ENCODE data around the gene SF3A1. TPM values are rescaled to one million over a fixed set of nuclear protein-coding genes. Genes with fewer than 3 reads are reported as not detected.

Gene SF3A1
- total and polyA plus RNA-seq, 2 donors (not counting 1 experiment from before 2014, with no cell fraction given) = 92.1 to 283 TPM

GRCh38 chr22:30347255-30347892, 9.3 kb downstream of the SF3A1 start:
- no peak overlapping the region for H3K4me2 ChIP-seq (replicated peaks; ENCODE audit: low read depth, low read length, poor library complexity, severe bottlenecking)
- no peak overlapping the region for H3K4me3 Mint-ChIP-seq
- H2AFZ ChIP-seq (ENCODE audit: insufficient read depth, low read depth, low read length, poor library complexity, severe bottlenecking) = no peak overlapping the region
- ChIA-PET POLR2A (no interaction called here), CTCF (interaction anchor here (0.6 to 12.3 kb wide), 5 partner anchors 9 to 64 kb away, joined by 3 to 169 read pairs (median 4); partner anchors contain the start of genes CASTOR1 and SF3A1)
- WGBS (ENCODE audit: insufficient coverage) = no CpG with 5 or more reads among the region's 5 CpGs
- H3K79me2 ChIP-seq (ENCODE audit: control insufficient read depth, insufficient read depth, low read length) = peaks cover 71% of the 10 kb centered on the region
- TF ChIP-seq CTCF (IDR thresholded peaks at IDR 0.05) = no peak
- TF ChIP-seq EZH2 (IDR thresholded peaks at IDR 0.05; ENCODE audit: borderline replicate concordance, insufficient read depth, low read depth, low read length, poor library complexity, severe bottlenecking) = no peak
- H3K4me1 ChIP-seq (ENCODE audit: control insufficient read depth in 2 of 2, insufficient read depth in 2 of 2, low read length in 2 of 2) = no peaks in the 10 kb centered on the region
- no peak overlapping the region for H3K4me3 ChIP-seq (ENCODE audit: control extremely low read depth in 1 of 5, extremely low read depth in 1 of 5, insufficient read depth in 1 of 5, low read depth in 2 of 5, low read length in 4 of 5)
- ATAC-seq (ENCODE audit: low read depth) = no peak
- peaks cover 97% of the 10 kb centered on the region for H4K20me1 ChIP-seq (ENCODE audit: control insufficient read depth, insufficient read depth, low read length, poor library complexity, severe bottlenecking)
- no peak overlapping the region for H3K27ac ChIP-seq (ENCODE audit: low read length in 2 of 2)
- no peak overlapping the region for H3K9ac ChIP-seq (ENCODE audit: low read length)
- peaks cover 31 to 93% of the 10 kb centered on the region in 2 experiments for H3K36me3 ChIP-seq (replicated peaks in 1 of 2; ENCODE audit: control extremely low read depth in 1 of 2, control insufficient read depth in 1 of 2, extremely low read depth in 1 of 2, insufficient read depth in 2 of 2, low read length in 1 of 2)
- no peak overlapping the region for H3K27ac Mint-ChIP-seq
- H3K9me3 ChIP-seq (ENCODE audit: control extremely low read depth in 1 of 3, control insufficient read depth in 2 of 3, insufficient read depth in 1 of 3, low read length in 2 of 3) = no peaks in the 10 kb centered on the region
- DNase-seq = no peak
- intact Hi-C loops (cut with micrococcal nuclease) = no loop called here
- H3K4me1 Mint-ChIP-seq = peaks cover 21% of the 10 kb centered on the region
- no peaks in the 10 kb centered on the region for H3K27me3 Mint-ChIP-seq
- H3K9me3 Mint-ChIP-seq (ENCODE audit: insufficient read depth) = no peaks in the 10 kb centered on the region
- H3K27me3 ChIP-seq (replicated peaks in 1 of 4; ENCODE audit: control extremely low read depth in 1 of 4, control insufficient read depth in 3 of 4, insufficient read depth in 4 of 4, low read length in 3 of 4) = no peaks in the 10 kb centered on the region

GRCh38 chr22:30344447-30345200, 12.1 kb downstream of the SF3A1 start:
- no peak overlapping the region for H2AFZ ChIP-seq (ENCODE audit: insufficient read depth, low read depth, low read length, poor library complexity, severe bottlenecking)
- no peak overlapping the region for H3K9ac ChIP-seq (ENCODE audit: low read length)
- no peak overlapping the region for H3K4me2 ChIP-seq (replicated peaks; ENCODE audit: low read depth, low read length, poor library complexity, severe bottlenecking)
- H3K4me1 Mint-ChIP-seq = peaks cover 10% of the 10 kb centered on the region
- H3K9me3 ChIP-seq (ENCODE audit: control extremely low read depth in 1 of 3, control insufficient read depth in 2 of 3, insufficient read depth in 1 of 3, low read length in 2 of 3) = no peaks in the 10 kb centered on the region
- H3K27me3 Mint-ChIP-seq = no peaks in the 10 kb centered on the region
- ATAC-seq (ENCODE audit: low read depth) (no peak), DNase-seq (no peak)
- H3K27me3 ChIP-seq (replicated peaks in 1 of 4; ENCODE audit: control extremely low read depth in 1 of 4, control insufficient read depth in 3 of 4, insufficient read depth in 4 of 4, low read length in 3 of 4) = no peaks in the 10 kb centered on the region
- ChIA-PET POLR2A (no interaction called here), CTCF (interaction anchor here (3.8 kb wide), 1 partner anchor 56 kb away, joined by 11 read pairs; the partner anchor contains the start of gene CASTOR1)
- H3K4me3 Mint-ChIP-seq = no peak overlapping the region
- no peak overlapping the region for H3K27ac Mint-ChIP-seq
- intact Hi-C loops (cut with micrococcal nuclease) = no loop called here
- H3K27ac ChIP-seq (ENCODE audit: low read length in 2 of 2) = no peak overlapping the region
- 96% methylated on average over 10 of the region's 13 CpGs for WGBS (ENCODE audit: insufficient coverage)
- peaks cover 23 to 94% of the 10 kb centered on the region in 2 experiments for H3K36me3 ChIP-seq (replicated peaks in 1 of 2; ENCODE audit: control extremely low read depth in 1 of 2, control insufficient read depth in 1 of 2, extremely low read depth in 1 of 2, insufficient read depth in 2 of 2, low read length in 1 of 2)
- no peaks in the 10 kb centered on the region for H3K9me3 Mint-ChIP-seq (ENCODE audit: insufficient read depth)
- TF ChIP-seq EZH2 (IDR thresholded peaks at IDR 0.05; ENCODE audit: borderline replicate concordance, insufficient read depth, low read depth, low read length, poor library complexity, severe bottlenecking) (no peak), CTCF (IDR thresholded peaks at IDR 0.05) (no peak)
- H3K4me1 ChIP-seq (ENCODE audit: control insufficient read depth in 2 of 2, insufficient read depth in 2 of 2, low read length in 2 of 2) = no peaks in the 10 kb centered on the region
- H3K4me3 ChIP-seq (ENCODE audit: control extremely low read depth in 1 of 5, extremely low read depth in 1 of 5, insufficient read depth in 1 of 5, low read depth in 2 of 5, low read length in 4 of 5) = no peak overlapping the region
- H3K79me2 ChIP-seq (ENCODE audit: control insufficient read depth, insufficient read depth, low read length) = peaks cover 43% of the 10 kb centered on the region
- peaks cover 86% of the 10 kb centered on the region for H4K20me1 ChIP-seq (ENCODE audit: control insufficient read depth, insufficient read depth, low read length, poor library complexity, severe bottlenecking)

Data from B cell (primary cell).